GM04503 (cell line): ENCODE results near the gene COQ10B.
"Not testable (repeated sequence)": the region's sequence is repeated elsewhere in the genome, so short reads cannot be mapped to it uniquely, and the experiment has no call there.

ENCODE experiments used
- DNase-seq: peaks from one replicate; pipeline ENCODE4 v3.0.0-alpha.2; 2012; ENCODE audit warnings: low read depth

COQ10B gene

DNA sequence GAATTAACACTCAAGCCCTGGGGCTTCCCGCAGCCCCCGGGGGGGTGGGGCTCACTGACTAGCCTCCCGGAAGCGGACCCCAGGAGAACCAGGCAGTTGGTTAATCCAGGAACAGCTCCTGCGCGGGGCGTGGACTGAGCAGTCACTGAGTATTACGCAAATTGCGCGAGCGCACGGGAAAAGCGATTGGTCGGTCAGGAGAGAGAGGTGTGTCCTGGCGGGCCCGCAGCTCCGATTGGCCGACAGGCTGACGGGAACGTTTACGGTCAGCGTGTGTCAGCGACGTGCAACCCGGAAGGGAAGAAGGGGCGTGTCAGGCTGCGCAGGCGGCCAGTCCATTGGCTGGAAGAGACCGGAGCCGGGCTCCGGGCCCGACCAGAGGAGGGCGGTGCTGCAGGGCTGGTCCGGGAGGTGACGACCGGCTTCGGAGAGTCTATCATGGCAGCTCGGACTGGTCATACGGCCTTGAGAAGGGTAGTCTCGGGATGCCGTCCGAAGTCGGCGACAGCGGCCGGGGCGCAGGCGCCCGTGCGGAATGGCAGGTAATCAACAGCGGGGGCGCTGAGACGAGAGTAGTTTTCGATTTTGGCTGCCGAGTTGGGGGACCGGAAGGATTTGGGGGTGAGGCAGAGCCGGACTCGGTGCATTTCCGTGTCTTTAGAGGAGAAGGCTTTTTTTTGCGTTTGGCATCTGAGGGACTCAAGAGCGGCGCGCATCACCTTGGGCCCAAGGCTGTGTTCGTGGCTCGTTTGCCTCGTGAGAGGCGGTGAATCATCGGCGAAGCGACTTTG lies at the start of gene COQ10B:
COQ10B (plus strand) TSS at position 430 of the 791 bp plus-strand sequence; CDS start at position 439, 9 bp downstream.
- DNase-seq = peak; percentile 96

DNA sequence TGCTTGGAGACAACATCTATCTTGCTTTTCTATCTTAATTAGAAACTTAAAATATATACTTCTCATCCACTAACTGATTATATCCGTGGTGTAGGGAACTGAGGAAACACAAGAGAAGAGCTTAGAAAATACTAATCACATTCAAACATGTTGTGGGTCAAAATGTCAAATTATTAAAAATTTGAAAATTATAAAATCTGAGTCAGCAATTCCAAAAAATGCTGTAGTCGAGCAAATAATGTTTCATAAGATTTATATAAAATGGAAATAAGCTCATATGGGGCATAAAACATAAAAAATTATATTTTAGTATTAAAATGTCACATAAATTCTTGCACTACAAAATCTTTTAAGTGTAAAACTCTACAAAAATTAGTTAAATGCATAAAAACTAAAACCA lies 47.8 kb upstream of the COQ10B start:
- DNase-seq = no peak

DNA sequence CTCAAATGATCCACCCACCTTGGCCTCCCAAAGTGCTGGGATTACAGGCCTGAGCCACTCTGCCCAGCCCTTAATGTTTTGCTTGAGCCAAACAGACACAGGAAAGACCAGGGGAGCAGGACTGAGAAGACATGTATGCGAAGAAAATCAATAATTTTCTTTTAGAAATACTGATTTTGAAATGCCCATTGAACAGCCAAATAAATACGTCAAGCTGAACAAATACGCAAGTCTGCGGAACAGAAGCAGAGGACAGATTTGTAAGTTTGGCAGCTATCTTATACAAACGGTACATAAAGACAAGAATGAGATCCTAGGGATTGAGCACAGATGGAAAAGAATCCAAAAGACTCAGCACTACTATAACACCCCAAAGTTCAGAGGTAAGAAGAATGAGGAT lies 39.3 kb upstream of the COQ10B start:
- no peak for DNase-seq

DNA sequence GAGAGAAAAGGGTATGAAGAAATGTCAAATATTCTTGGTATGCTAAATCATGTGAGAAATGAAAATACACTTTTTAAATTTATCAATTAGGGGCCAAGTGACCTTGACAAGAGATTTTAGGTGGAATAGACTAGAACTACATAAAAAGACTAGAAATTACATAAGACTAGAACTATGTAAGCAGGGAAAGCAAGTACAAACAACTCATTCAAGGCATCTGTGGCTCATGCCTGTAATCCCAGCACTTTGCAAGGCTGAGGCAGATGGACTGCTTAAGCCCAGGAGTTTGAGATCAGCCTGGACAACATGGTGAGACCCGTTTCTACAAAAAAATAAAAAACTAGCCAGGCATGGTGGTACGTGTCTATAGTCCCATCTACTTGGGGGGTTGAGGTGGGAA lies 38.8 kb upstream of the COQ10B start:
- DNase-seq = no peak

DNA sequence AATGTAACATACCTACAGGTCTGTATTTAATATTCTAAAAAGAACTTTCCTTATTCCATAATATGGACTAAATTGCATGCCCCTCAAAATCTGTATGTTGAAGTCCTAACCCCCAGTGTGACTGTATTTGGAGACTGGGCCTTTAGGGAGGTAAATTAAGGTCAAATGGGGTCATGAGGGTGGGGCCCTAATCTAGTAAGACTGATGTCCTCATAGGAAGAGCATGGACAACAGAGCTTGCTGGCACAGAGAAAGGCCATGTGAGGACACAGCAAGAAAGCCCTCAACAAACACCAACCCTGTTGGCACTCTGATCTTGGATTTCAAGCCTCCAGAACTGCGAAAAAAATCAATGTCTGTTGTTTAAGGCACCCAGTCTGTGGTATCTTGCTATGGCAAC lies 37.1 kb upstream of the COQ10B start:
- no peak for DNase-seq

DNA sequence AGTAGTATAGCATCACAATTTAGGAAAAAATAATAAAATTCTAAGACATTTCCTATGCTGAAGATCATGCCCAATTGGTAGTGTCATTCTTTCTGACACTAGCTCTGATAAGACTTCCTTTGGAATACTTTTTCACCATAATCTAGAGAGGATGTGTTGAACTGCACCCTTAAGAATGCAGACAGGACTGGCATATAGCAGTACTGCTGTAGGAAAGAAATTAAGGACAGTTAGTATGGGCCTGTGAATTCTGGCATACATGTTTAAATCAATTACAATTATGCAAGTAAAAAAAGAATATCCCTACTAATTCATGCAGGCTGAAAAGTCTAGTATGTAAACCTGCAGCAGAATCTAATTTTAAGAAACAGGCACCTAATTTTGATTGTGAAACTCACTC lies 33.9 kb upstream of the COQ10B start:
- DNase-seq = no peak

DNA sequence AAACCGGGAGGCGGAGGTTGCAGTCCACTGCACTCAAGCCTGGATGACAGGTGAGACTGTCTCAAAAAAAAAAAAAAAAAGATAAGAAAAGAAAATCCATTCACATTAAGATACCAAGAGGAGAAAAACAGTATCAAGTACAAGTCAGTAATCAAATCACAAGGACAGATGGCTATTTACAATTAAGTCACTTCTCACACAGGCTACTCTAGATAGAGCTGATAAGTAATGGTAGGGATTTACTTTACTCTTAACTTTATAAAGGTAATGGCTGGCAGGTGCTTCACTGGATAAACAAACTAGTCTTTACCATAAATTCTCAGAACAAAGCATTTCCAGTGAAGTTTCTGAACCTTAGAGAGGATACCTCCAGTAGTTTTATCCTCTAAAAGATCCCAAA lies 30.0 kb upstream of the COQ10B start:
- no peak for DNase-seq

DNA sequence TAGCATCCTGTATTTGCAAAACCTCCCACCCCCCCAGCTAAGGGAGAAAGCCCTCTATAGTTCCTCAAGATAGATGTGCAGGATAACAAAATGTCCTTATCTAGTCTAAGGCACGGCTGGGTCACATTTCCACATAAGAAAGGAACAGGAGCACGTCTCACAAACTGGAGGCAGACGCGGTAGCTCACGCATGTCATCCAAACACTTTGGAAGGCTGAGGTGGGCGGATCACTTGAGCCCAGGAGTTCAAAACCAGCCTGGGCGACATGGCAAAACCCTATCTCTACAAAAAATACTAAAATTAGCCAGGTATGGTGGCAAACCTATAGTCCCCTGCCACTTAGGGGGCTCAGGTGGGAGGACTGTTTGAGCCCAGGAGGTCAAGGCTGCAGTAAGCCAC lies 27.8 kb upstream of the COQ10B start:
- no peak for DNase-seq

DNA sequence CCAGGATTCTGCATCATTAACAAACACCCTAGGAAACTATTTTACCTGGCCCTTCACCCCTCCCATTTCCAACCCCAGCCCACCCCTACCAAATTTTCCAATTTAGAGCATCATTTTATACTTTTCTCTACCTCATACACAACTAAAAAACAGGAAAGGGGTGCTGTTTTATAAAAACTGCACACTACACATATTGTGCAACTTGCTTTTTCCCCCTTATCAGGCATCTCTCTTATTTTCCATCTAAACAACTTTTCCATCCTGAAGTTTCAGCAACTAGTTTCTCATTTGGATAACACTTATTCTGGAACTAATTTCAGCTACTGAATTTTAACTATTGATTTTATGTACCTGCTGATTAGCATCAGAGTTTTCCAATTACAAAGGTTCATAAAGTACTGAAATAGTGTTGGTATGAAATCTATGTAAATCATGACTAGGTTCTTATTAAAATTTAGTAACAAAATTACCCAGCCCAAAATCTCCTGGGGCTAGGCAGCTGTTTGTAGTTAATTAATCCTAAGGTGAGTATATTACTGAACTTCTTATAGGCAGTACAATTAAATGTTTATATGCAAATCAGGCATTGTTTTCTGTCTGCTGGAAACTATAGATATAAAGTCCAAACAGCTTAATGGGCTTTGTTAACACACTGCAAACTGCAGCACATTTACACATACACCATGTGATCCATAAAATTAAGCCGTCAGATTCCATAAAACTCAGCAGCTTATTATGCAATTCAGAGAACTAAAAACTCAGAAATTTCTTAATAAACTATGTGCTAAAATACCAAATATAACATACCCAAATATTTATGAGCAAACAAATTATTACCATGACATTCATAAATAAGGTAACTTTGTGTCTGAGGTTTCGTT lies 26.4 kb upstream of the COQ10B start:
- no peak for DNase-seq

DNA sequence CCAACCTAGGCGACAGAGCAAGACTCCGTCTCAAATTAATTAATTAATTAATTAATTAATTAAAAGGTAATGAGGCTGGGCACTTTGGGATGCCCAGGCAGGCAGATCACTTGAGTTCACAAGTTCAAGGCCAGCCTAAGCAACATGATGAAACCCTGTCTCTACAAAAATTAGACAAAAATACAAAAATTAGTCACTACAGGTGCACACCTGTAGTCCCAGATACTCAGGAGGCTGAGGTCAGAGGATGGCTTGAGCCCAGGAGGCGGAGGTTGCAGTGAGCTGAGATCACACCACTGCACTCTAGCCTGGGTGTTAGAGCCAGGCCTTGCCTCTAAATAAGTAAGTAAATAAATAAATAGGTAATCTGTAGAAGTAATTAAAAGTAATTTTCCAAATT lies 25.4 kb upstream of the COQ10B start:
- no peak for DNase-seq

DNA sequence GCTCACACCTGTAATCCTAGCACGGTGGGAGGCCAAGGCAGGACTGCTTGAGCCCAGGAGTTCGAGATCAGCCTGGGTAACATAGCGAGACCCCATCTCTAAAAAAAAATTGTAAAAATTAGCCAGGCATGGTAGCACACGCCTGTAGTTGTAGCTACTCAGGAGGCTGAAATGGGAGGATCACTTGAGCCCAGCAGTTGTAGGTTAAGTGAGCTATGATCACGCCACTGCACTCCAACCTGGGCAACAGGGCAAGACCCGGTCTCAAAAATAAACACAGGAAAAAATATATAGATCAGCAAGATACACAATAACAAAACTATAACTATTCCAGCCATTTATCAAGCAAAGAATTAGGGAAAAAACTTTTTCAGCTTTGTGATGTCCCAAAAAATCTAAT lies 21.5 kb upstream of the COQ10B start:
- no peak for DNase-seq

DNA sequence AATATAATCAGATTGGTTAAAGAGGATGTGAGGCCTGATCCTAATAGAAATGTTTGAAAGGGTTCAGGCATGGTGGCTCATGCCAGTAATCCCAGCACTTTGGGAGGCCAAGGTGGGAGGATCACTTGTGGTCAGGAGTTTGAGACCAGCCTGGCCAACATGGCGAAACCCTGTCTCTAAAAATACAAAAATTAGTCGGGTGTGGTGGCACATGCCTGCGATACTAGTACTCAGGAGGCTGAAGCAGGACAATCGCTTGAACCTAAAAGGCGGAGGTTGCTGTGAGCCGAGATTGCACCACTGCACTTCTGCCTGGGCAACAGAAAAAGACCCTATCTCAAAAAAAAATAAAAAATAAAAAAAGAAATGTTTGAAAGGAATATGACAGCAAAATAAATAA lies 20.8 kb upstream of the COQ10B start:
- DNase-seq = not testable (repeated sequence)

DNA sequence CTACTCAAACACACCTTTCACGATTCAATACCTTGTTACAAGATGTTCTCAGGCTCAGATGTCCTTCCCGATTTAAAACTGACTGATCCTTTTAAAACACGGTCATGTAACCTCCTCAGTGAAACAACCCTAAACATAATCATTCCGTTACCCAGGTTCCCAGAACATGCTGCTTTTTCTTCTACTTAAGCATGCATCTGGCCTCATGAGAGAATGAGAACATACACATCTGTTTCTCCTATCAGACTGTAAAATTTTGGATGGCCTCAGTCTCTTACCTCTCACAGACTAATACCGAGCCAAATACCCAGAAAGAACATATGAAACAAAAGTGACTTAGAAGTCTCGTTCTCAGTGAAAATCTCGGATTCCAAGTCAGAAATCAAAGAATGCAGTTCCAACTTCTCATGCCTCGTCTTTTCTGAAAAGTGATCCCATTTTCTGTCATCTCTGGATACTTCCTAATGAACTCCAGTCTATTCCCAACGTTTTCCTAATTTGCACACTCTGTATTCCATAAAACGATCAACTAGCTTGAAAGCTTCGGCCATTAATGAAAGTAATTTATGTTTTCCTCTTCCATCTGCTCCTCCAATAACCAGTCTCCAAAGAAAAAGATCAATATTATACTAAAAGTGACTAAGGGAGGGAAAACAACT lies 19.4 kb upstream of the COQ10B start:
- DNase-seq = no peak

DNA sequence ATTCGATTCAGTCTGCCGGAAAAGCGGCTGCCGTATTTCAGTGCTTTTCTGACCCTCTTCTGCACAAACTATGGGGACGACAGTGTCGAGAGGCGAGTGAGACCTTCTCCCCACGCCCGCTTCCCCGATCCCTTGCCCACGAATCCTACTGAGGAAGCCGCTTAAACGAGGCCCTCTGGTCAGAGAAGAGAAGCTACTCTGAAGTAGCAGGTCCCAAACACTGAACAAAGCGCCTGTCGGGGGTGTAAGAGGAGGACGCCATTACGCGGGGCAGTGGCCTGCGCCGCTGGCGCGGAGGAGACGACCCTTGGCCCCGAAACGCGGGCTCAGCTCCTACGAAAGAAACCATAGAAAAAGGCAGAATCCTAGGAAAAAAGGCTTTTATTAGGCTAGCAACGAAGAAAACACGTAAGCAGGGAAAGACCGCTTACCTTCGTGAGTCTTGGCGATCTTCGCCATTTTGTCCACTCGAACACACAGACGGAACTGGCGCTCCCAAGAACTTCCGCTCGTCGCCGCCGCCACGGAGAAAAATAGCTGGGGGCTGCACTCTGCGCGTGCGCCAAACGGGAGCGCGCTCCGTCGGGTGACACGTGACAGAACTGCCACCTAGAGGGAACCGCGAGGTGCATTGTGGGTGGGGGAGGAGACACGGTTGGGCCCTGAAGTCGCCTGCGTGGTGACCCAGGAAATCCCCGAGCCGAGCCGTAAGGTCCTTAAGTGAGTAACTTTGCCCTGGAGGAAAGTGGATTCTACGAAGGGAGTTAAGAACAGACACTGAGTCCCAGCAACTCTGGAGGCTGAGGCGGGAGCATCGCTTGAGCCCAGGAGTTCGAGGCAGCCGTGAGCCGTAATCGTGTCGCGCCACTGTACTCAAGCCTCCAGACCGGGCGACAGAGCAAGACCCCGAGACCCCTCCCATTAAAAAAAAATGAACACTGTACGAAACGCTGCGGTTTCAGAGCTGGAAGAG lies 18.5 kb upstream of the COQ10B start, which contains the start of gene SF3B1:
SF3B1 (minus strand) TSS at position 488 of the 973 bp plus-strand sequence; CDS start at position 459, 29 bp downstream.
- peak; percentile 86 for DNase-seq

DNA sequence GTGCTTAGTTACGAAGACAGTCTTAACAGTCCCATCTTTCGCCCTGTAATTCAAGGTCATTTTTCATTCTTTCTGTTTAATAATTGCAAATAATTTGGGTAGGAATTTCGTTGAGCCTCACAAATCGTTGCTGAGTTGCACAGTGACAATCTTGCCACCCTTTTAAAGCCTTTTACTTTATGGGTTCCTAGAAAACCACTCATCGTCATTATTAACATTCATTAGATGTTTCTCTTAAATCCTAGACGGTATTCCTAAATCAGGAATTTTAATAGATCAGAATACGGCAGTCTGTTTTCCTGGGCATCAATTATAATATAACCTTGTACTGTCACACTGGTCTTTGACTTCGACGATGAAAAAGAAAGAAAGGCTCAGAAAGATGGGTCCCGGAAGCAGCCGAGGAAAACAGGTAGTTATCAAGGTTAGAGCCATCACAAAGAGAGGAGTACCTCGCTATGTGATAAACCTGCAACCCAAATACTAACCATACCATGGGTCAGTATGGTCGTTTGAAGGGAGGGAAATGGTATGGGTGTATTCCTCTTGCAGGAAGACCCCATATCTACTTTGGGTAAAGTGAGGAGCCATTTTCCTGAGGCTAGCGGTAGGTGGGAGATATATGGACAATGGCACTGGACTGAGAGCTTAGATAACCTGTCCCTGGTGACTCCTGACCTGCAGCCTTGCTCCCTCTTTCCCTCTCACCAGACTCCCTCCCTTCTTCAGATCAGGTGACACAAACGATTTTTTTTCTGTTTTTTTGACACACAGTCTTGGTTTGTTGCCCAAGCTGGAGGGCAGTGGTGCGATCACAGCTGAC lies 17.5 kb upstream of the COQ10B start:
- no peak for DNase-seq

DNA sequence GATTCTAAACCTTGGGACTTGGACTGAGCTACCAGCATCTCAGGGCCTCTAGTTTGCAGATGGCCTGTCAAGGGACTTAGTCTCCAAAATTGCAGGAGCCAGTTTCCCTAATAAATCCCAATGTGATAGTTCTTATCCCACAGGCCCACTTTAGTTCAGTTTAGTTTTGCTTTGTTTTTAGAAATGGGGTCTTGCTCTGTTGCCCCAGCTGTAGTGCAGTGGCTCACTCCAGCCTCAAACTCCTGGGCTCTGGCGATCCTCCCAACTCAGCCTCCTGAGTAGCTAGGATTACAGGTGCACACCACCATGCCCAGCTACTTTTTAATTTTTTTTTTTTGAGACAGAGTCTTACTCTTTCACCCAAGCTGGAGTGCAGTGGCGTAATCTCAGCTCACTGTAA lies 16.0 kb upstream of the COQ10B start:
- no peak for DNase-seq

DNA sequence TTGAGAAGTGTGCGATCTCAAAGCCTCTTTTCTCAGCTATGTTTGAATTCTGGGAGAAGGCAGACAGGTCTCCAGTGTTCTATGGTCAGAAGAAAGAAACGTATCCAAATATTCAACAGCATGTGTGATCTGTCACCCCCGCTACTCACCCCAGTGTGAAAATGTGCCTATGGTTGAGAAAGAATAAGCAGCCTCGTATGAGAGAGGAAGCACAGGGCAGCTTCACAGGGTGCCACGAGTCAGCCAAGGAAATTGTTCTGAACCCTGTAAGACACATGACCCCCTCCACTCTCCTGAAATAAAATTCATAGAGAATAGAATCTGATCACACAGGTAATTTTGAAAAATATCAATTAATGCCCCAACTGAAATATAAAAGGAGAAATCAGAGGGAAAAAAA lies 10.5 kb upstream of the COQ10B start:
- DNase-seq = no peak

DNA sequence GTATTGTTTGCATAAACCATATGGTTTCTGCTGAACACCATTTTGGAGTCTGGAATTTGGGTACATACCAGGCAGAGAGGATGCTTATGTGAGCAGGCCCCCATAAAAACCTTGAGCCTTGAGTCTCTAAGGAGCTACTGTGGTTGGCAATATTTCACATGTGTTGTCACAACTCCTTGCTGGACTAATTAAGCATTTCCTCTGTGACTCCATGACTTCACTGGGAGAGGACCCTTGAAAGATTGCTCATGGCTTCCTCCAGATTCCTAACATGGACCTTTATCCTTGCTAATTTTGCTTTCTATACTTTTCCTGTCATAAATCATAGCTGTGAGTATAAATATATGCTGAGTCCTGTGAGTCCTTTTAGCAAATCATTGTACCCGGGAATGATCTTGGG lies 7.6 kb upstream of the COQ10B start:
- peak; percentile 37 for DNase-seq

DNA sequence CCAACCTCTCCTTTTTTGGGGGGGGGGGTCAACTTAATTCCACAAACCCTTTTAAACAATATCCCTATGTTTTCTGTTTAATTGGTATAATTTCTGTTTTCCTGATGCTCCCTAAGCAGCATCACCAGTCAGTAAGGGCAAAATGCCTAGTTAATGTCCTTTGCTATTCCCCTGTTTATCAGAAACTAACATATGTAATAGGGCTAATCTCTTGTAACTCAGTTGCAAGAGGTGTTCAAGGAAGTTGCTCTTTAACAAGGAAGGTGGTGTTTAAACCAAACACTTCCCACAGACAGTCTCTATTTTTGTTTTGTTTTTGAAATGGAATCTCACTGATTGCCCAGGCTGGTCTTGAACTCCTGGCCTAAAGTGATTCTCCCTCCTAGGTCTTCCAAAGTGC lies 6.5 kb upstream of the COQ10B start:
- no peak for DNase-seq

DNA sequence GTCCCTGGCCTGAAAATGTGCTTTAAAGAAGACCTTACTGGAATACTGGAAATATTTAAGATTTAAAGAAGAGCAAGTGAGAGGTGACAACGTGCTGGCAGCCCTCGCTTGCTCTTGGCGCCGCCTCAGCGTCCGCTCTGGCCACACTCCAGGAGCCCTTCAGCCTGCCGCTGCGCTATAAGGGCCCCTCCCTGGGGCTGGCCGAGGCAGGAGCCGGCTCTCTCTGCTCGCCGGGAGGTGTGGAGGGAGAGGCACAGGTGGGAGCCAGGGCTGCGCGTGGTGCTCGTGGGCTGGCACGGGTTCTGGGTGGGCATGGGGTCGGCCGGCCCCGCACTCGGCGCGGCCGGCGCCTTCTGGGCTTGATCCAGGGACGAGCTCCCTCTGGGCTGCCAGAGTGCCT lies 2.9 kb upstream of the COQ10B start:
- DNase-seq = no peak
